ENCODE measurements around the gene SPACA5. TPM values are rescaled to one million over a fixed set of nuclear protein-coding genes. Genes with fewer than 3 reads are reported as not detected.
"Not testable (repeated sequence)": the region's sequence is repeated elsewhere in the genome, so short reads cannot be mapped to it uniquely, and the experiment has no call there.

Gene SPACA5
- total and polyA plus RNA-seq, 8 donors, result 0.38 TPM; not detected in 7

DNA sequence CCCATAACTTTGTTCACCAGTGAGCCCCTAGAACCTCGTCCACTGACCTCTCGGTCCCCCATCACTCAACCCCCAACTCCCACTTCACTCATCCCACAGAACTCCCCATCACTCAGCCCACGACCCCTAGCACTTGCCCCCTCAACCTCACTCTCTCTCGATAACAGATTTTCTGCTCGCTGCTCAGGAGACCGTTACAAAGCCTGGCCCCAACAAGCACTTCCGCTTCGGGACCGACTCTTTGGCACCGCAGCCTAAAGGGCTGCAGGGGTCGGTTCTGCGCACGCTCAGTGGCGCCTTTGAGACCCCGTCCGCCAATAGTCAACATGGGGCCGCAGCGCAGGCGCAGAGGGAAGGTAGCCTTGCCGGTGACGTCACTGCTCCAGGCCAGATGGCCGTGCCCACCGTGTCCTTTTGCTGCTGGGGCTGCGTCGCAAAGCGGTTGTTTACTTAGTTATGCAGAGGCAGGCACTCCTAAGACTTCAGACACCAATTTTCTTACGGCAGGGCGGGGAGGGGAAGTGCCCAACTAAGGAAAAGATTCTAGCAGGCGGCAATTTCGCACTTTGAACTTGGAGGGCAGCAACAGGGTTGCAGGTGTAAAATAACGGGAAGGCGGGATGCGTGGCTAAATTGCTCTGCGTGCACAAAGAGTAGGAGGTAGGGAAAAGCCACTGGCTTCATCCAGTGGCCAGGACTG lies 2.9 kb upstream of the SPACA5 start, which contains the start of gene ZNF182:
TSS of gene ZNF182 (minus strand) at position 232 of the 700 bp plus-strand sequence. CDS start 1,380 bp downstream, outside the sequence.
- Histone ChIP-seq H3K9me3 (no peaks in the 10 kb centered on the region), H3K4me3 (peak within 1 kb of the TSS; percentile 45 to 66 (median 58)), H3K36me3 (peaks cover 0 to 2% (median 0%) of the 10 kb centered on the region in 4 donors), H3K27me3 (no peaks in the 10 kb centered on the region), H3K4me1 (peaks cover 0 to 13% (median 5%) of the 10 kb centered on the region in 4 donors), H3K27ac (peak within 1 kb of the TSS; percentile 72 to 79 (median 75))
- TF ChIP-seq POLR2AphosphoS5 (IDR thresholded peaks at IDR 0.05) (peak; percentile 68 to 90 (median 87)), POLR2A (IDR thresholded peaks at IDR 0.05) (peak in 1 of 4 donors; percentile 38), EP300 (IDR thresholded peaks at IDR 0.05) (no peak)
- TF ChIP-seq, protein P1, sequence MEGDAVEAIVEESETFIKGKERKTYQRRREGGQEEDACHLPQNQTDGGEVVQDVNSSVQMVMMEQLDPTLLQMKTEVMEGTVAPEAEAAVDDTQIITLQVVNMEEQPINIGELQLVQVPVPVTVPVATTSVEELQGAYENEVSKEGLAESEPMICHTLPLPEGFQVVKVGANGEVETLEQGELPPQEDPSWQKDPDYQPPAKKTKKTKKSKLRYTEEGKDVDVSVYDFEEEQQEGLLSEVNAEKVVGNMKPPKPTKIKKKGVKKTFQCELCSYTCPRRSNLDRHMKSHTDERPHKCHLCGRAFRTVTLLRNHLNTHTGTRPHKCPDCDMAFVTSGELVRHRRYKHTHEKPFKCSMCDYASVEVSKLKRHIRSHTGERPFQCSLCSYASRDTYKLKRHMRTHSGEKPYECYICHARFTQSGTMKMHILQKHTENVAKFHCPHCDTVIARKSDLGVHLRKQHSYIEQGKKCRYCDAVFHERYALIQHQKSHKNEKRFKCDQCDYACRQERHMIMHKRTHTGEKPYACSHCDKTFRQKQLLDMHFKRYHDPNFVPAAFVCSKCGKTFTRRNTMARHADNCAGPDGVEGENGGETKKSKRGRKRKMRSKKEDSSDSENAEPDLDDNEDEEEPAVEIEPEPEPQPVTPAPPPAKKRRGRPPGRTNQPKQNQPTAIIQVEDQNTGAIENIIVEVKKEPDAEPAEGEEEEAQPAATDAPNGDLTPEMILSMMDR (IDR thresholded peaks at IDR 0.05), result peak in 1 of 7 experiments; percentile 12
- peak; percentile 93 to 97 for DNase-seq
- intact Hi-C loops (cut with DNase I; ENCODE audit: low total_unique reads), result no loop called here
- WGBS, 5 donors, result 0 to 37% (median 7%) methylated on average over 13 to 34 of the region's 34 CpGs

DNA sequence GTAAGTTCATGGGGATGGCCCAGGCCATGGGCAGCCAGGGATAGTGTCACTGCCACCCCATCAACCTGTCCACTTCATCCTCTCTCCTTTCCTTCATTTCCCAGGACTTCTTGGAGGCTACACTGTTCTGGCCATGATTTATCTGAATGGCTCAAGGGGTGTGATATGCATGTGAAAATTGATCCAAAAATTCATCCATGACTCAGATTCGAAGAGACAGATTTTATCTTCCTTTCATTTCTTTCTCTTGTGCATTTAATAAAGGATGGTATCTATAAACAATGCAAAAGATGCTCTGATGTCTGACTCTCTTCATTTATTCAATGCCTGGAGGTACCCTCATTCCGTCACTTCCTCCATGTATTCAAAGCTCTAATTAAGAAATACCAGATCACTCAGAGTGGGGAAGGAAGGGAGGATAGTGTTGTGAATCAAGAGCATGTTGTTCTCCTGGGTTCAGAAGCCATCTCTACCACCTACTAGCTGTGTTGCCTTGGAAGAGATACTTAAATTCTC lies 2.7 kb downstream of the SPACA5 start:
- no CpG with 5 or more reads among the region's 2 CpGs for WGBS, 5 donors
- H3K27ac ChIP-seq; intact Hi-C loops (cut with DNase I; ENCODE audit: low total_unique reads): not testable (repeated sequence)

DNA sequence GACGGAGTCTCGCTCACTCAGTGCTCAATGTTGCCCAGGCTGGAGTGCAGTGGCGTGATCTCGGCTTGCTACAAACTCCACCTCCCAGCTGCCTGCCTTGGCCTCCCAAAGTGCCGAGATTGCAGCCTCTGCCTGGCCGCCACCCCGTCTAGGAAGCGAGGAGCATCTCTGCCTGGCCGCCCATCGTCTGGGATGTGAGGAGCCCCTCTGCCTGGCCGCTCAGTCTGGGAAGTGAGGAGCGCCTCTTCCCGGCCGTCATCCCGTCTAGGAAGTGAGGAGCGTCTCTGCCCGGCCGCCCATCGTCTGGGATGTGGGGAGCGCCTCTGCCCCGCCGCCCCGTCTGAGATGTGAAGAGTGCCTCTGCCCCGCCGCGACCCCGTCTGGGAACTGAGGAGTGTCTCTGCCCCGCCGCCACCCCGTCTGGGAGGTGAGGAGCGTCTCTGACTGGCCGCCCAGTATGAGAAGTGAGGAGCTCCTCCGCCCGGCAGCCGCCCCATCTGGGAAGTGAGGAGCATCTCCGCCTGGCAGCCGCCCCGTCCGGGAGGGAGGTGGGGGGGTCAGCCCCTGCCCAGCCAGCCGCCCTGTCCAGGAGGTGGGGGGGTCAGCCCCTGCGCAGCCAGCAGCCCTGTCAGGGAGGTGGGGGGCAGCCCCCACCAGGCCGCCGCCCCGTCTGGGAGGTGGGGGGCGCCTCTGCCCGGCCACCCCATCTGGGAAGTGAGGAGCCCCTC lies 10.0 kb downstream of the SPACA5 start:
- H3K4me3 ChIP-seq; H3K27me3 ChIP-seq; H3K4me1 ChIP-seq; H3K9me3 ChIP-seq; intact Hi-C loops (cut with DNase I; ENCODE audit: low total_unique reads); H3K36me3 ChIP-seq; H3K27ac ChIP-seq; DNase-seq: not testable (repeated sequence)
- 95 to 100% (median 95%) methylated on average over 4 to 27 of the region's 46 CpGs for WGBS, 5 donors

More for the DNA sequence above, 2.7 kb downstream of the SPACA5 start:
- H3K4me3 ChIP-seq, DNase-seq, H3K36me3 ChIP-seq, H3K4me1 ChIP-seq, H3K9me3 ChIP-seq, H3K27me3 ChIP-seq: not testable (repeated sequence)

DNA sequence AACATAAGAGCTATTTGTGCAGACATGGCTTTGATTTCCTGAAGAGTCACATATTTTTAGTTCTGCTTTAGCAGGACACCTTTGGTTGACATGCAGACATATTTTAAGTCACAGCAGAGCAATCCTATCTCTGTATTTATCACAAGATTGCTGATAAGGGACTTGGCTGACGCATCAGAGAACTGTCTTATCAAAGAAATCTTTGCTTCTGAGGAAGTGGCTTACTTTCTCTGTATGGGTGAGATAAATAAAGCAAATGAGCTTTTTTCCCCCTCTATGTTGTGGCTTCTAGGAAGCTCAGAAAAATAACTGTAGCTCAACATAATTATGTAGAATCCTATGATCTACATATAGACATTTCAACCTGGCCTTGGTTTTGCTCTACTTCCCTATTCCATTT lies 13.1 kb downstream of the SPACA5 start:
- peaks cover 0 to 20% (median 9%) of the 10 kb centered on the region in 4 donors for H3K9me3 ChIP-seq
- H3K4me3 ChIP-seq; H3K36me3 ChIP-seq; H3K27ac ChIP-seq; DNase-seq; H3K4me1 ChIP-seq; H3K27me3 ChIP-seq; intact Hi-C loops (cut with DNase I; ENCODE audit: low total_unique reads): not testable (repeated sequence)
- no CpG with 5 or more reads among the region's 1 CpG for WGBS, 5 donors

DNA sequence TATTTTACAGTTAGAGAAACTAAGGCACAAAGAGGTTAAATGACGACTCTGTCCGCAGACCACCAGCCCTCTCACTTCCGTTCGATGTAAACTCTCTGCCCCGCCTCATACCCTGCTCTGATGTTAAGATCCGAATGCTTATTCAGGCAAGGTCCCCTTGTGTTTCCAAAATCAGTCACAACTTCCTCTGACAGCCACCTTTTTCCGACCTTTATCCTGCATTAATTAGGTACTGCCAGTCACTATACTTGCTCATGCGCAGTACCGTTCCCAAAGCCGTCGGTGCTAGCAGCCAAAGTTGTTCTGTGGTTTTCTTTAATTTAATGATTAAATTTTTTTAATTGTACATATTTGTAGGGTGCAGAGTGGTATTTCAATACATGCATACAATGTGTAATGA lies 13.7 kb downstream of the SPACA5 start:
- Histone ChIP-seq H3K9me3 (peaks cover 0 to 20% (median 9%) of the 10 kb centered on the region in 4 donors), H3K4me3 (peak overlapping the region; percentile 43 to 54 (median 49)), H3K27ac (peak overlapping the region in 4 of 5 donors; percentile 84 to 88 (median 87))
- intact Hi-C loops (cut with DNase I; ENCODE audit: low total_unique reads); H3K36me3 ChIP-seq; H3K27me3 ChIP-seq; DNase-seq; H3K4me1 ChIP-seq: not testable (repeated sequence)
- 23 to 65% (median 45%) methylated on average over 9 to 11 of the region's 11 CpGs for WGBS, 5 donors

DNA sequence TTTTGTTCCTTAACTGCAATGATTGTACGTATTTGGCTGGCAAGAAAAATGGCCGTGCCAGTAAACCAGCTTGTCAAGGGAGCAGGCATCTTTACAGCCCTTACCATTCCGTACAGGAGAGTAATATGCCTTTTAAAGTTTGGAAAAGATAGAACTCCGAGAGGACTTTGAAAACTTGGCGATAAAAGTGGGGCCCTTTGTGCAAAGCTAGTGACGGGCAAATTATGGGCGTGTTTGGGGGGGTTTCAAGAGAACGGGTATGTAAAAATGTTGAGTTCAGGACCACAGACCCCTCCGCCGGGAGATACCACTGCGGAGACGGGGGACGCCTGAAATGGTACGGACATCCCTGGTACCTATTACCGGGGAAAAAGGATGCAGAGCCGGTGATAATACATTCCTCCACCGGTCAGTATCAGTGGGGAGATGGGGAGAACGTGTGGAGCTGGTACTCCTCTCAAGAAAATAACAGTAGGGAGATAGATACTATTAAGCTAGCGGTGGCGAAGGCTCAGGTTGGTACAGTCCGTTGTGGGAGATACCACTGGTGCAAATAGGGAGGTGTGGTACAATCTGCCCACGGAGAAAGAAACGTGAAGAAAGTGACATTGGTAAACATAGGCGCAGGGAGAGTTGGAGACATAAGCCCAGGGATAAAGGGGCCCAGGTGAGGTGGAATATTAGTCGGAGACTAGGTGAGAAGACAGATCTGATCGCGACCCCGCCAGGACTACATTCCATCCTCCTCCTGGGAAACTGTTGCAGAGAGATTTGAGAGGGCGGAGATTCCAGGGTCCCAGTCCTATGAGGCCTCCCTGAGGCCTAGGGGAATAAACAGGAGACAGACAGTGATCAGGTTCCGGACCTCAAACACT lies 14.5 kb downstream of the SPACA5 start:
- Histone ChIP-seq H3K36me3 (no peaks in the 10 kb centered on the region), H3K4me1 (peaks cover 0 to 7% (median 2%) of the 10 kb centered on the region in 4 donors), H3K4me3 (peak overlapping the region; percentile 43 to 54 (median 49)), H3K9me3 (peaks cover 0 to 22% (median 9%) of the 10 kb centered on the region in 4 donors), H3K27me3 (no peaks in the 10 kb centered on the region), H3K27ac (peak overlapping the region; percentile 67 to 88 (median 87))
- peak; percentile 70 to 91 for DNase-seq
- 1 to 45% (median 7%) methylated on average over 29 to 30 of the region's 30 CpGs for WGBS, 5 donors
- TF ChIP-seq EP300 (IDR thresholded peaks at IDR 0.05), result no peak
- TF ChIP-seq, protein P1 (IDR thresholded peaks at IDR 0.05), result no peak
- TF ChIP-seq POLR2AphosphoS5 (IDR thresholded peaks at IDR 0.05), result no peak
- intact Hi-C loops (cut with DNase I; ENCODE audit: low total_unique reads), result no loop called here
